ENCODE measurements around the gene NR4A2. TPM values are rescaled to one million over a fixed set of nuclear protein-coding genes. Genes with fewer than 3 reads are reported as not detected.

Gene NR4A2
- total RNA-seq: 0.58 and 0.85 TPM in 2 replicates

GRCh38 chr2:156332534-156333273, at the start of gene NR4A2:
Gene NR4A2 (minus strand): TSS chr2:156332721. CDS start chr2:156330186, 2,535 bp downstream.

Other genes starting within 250 kb of the NR4A2 start
- 97.2 and 171 TPM in 2 replicates for gene GPD2, start 103.7 kb upstream of the NR4A2 start, total RNA-seq

Data from regular cardiac myocyte (primary cell).